CD14-positive monocyte (primary cell): ENCODE results near the gene PSORS1C1. TPM values are rescaled to one million over a fixed set of nuclear protein-coding genes. Genes with fewer than 3 reads are reported as not detected.
A peak's percentile ranks its signal among the peaks of the same experiment; 100 is the strongest.

Experiments used
- DNase-seq, 3 donors: peaks; one replicate each; pipeline ENCODE4 v3.0.0-alpha.2; 2011 to 2022
- H2AFZ ChIP-seq: 2 replicates; pipeline ENCODE4 v1.6.0; 2012; ENCODE audit warnings: mild to moderate bottlenecking, low read depth, low read length, inconsistent platforms; ENCODE audit not compliant: insufficient read depth, poor library complexity, severe bottlenecking
- H3K27ac ChIP-seq, 2 donors: 1 replicate in 1 of 2; 2 replicates in 1 of 2; pipeline ENCODE4 v1.5.1; 2012 to 2013; ENCODE audit warnings: low read length in 2 of 2, control low read depth in 1 of 2, inconsistent platforms in 1 of 2, low read depth in 1 of 2, mild to moderate bottlenecking in 1 of 2
- H3K27me3 ChIP-seq, 2 donors: one replicate each; pipeline versions ENCODE4 v1.6.0 to v1.6.1; 2011 to 2013; ENCODE audit warnings: low read length in 2 of 2; ENCODE audit not compliant: control insufficient read depth in 2 of 2, insufficient read depth in 2 of 2
- H3K36me3 ChIP-seq, 2 donors: replicated peaks in 1 of 2; 1 replicate in 1 of 2; 2 replicates in 1 of 2; pipeline versions ENCODE4 v1.5.1 to v1.6.1; 2012 to 2013; ENCODE audit warnings: low read length in 2 of 2, control low read depth in 1 of 2, inconsistent platforms in 1 of 2, mild to moderate bottlenecking in 1 of 2; ENCODE audit not compliant: insufficient read depth in 2 of 2, control insufficient read depth in 1 of 2
- H3K4me1 ChIP-seq, 2 donors: 1 replicate in 1 of 2; 2 replicates in 1 of 2; pipeline versions ENCODE4 v1.5.1 to v1.6.1; 2012 to 2013; ENCODE audit warnings: low read length in 2 of 2, control low read depth in 1 of 2, inconsistent platforms in 1 of 2, mild to moderate bottlenecking in 1 of 2, moderate library complexity in 1 of 2; ENCODE audit not compliant: insufficient read depth in 2 of 2, control insufficient read depth in 1 of 2
- H3K4me2 ChIP-seq: replicated peaks from 2 replicates; pipeline ENCODE3; 2012; ENCODE audit warnings: low read length, moderate library complexity, mild to moderate bottlenecking; ENCODE audit not compliant: poor library complexity, severe bottlenecking; ENCODE audit errors: extremely low read depth
- H3K4me3 ChIP-seq, 3 experiments: fragments of 200-600 bp in 1 of 3; sonication (generic) in 1 of 3; replicated peaks in 1 of 3; 1 replicate in 2 of 3; 2 replicates in 1 of 3; pipeline ENCODE4 v1.5.1; 2011 to 2013; ENCODE audit warnings: low read length in 3 of 3, mild to moderate bottlenecking in 3 of 3, control low read depth in 2 of 3, low read depth in 2 of 3, inconsistent platforms in 1 of 3, moderate library complexity in 1 of 3
- H3K79me2 ChIP-seq: 2 replicates; pipeline ENCODE4 v1.6.0; 2012; ENCODE audit warnings: mild to moderate bottlenecking, control low read depth, inconsistent platforms, low read length, moderate library complexity; ENCODE audit not compliant: insufficient read depth
- H3K9ac ChIP-seq: 2 replicates; pipeline ENCODE4 v1.6.0; 2017; ENCODE audit warnings: low read length, mild to moderate bottlenecking; ENCODE audit not compliant: insufficient read depth, poor library complexity, severe bottlenecking
- H3K9me3 ChIP-seq, 2 donors: replicated peaks in 1 of 2; 1 replicate in 1 of 2; 2 replicates in 1 of 2; pipeline versions ENCODE4 v1.5.1 to v1.6.1; 2012 to 2013; ENCODE audit warnings: low read length in 2 of 2, control low read depth in 1 of 2; ENCODE audit not compliant: control insufficient read depth in 1 of 2, insufficient read depth in 1 of 2
- H4K20me1 ChIP-seq: 2 replicates; pipeline ENCODE4 v1.6.0; 2012; ENCODE audit warnings: mild to moderate bottlenecking, low read length, control low read depth, moderate library complexity; ENCODE audit not compliant: insufficient read depth
- H3K27ac Mint-ChIP-seq, 7 donors: one replicate each; pipeline ENCODE4 v1.8.0; 2020; ENCODE audit warnings: mild to moderate bottlenecking in 7 of 7, mixed read lengths in 7 of 7, moderate library complexity in 6 of 7, inconsistent platforms in 2 of 7
- H3K27me3 Mint-ChIP-seq, 3 donors: one replicate each; pipeline ENCODE4 v1.8.0; 2021 to 2022; ENCODE audit warnings: low read depth in 3 of 3, mild to moderate bottlenecking in 3 of 3, mixed read lengths in 3 of 3, moderate library complexity in 3 of 3, inconsistent platforms in 1 of 3
- H3K36me3 Mint-ChIP-seq, 2 donors: one replicate each; pipeline ENCODE4 v1.8.0; 2020; ENCODE audit warnings: mixed read lengths in 2 of 2, inconsistent platforms in 1 of 2, mild to moderate bottlenecking in 1 of 2
- H3K4me1 Mint-ChIP-seq: one replicate; pipeline ENCODE4 v1.8.0; 2020; ENCODE audit warnings: mild to moderate bottlenecking, mixed read lengths
- H3K4me3 Mint-ChIP-seq, 2 donors: one replicate each; pipeline ENCODE4 v1.8.0; 2020; ENCODE audit warnings: mild to moderate bottlenecking in 2 of 2, mixed read lengths in 2 of 2, moderate library complexity in 1 of 2
- H3K9me3 Mint-ChIP-seq, 7 donors: one replicate each; pipeline ENCODE4 v1.8.0; 2020 to 2022; ENCODE audit warnings: mixed read lengths in 7 of 7, mild to moderate bottlenecking in 6 of 7, moderate library complexity in 6 of 7, inconsistent platforms in 2 of 7
- CTCF ChIP-seq: fragments of 200-600 bp; IDR thresholded peaks from one replicate; pipeline ENCODE4 v1.8.0; 2022; ENCODE audit warnings: antibody characterized with exemption, mild to moderate bottlenecking
- WGBS: methylation state at CpG from one replicate; pipeline ENCODE4 v1.1.5; 2013; ENCODE audit warnings: missing lambda C conversion rate; ENCODE audit not compliant: insufficient coverage; 5-methylcytosine and 5-hydroxymethylcytosine counted together
- intact Hi-C, 2 donors: fragments of 100-400 bp; cut with micrococcal nuclease; formaldehyde crosslinking; loops; one replicate each; pipeline versions ENCODE4 v1.15.0 to v1.15.1; 2023
- polyA plus RNA-seq, 3 donors: library from polyadenylated mRNA; depleted of rRNA in 1 of 3; unstranded in 2 of 3; stranded (reverse) in 1 of 3; fragments of 300-500 nt in 2 of 3; fragments of >200 nt in 1 of 3; fragmentation: Illumina TruSeq in 2 of 3; gene quantifications; 1 replicate in 2 of 3; 2 replicates in 1 of 3; pipeline ENCODE4 v1.2.3, GENCODE V29; 2012 to 2021

Gene PSORS1C1
- polyA plus RNA-seq, 3 donors, result not detected

- DNase-seq, result no peak
- TF ChIP-seq CTCF, result no peak
- H3K9me3 ChIP-seq, result no peaks in the 10 kb centered on the region
- peaks cover 4 to 32% of the 10 kb centered on the region in 2 donors for H3K36me3 ChIP-seq
- peaks cover 11% of the 10 kb centered on the region for H3K79me2 ChIP-seq
- peaks cover 0 to 2% (median 0%) of the 10 kb centered on the region in 3 donors for H3K27me3 Mint-ChIP-seq
- no peak overlapping the region for H3K4me3 ChIP-seq
- H3K36me3 Mint-ChIP-seq, result peaks cover 21 to 31% of the 10 kb centered on the region in 2 donors
- H3K4me2 ChIP-seq, result no peak overlapping the region
- peaks cover 20% of the 10 kb centered on the region for H3K4me1 Mint-ChIP-seq
- no peak overlapping the region for H3K27ac Mint-ChIP-seq
- no peaks in the 10 kb centered on the region for H4K20me1 ChIP-seq
- H3K27me3 ChIP-seq, result no peaks in the 10 kb centered on the region
- no peak overlapping the region for H3K4me3 Mint-ChIP-seq
- H3K4me1 ChIP-seq, result peaks cover 13 to 17% of the 10 kb centered on the region in 2 donors
- H3K27ac ChIP-seq, result no peak overlapping the region
- WGBS, result 97% methylated on average over 11 of the region's 15 CpGs
- no peak overlapping the region for H2AFZ ChIP-seq
- no peaks in the 10 kb centered on the region for H3K9me3 Mint-ChIP-seq
- intact Hi-C loops, result no loop called here
- H3K9ac ChIP-seq, result no peak overlapping the region
These were observed 39.8 kb downstream of the PSORS1C1 start for GRCh38 chr6:31154436-31154835.

DNA sequence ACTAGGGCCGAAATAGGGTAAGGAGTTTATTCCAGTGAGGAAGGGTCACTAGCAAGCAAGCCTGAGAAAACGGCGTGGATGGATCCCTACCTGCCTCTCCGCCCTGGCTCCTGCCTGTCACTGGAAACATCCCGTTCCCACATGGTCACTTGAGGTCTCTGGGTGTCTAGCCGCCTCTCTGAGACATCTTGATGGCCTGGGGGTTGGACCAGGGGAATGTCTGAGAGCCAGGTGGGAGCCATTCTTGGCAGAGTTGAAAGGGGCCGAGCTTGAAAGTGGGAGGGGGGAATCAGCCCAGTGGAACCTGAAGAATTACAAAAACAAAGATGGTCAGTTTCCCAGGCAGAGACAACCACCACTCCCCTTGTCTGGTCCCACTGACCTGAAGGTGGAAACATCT, 42.0 kb downstream of the PSORS1C1 start:
- no peak overlapping the region for H3K4me2 ChIP-seq
- H3K27me3 Mint-ChIP-seq, result peaks cover 0 to 2% (median 0%) of the 10 kb centered on the region in 3 donors
- 100% methylated on average over 5 of the region's 7 CpGs for WGBS

More for the DNA sequence above, 42.0 kb downstream of the PSORS1C1 start:
- H3K27ac Mint-ChIP-seq, result peak overlapping the region in 1 of 7 donors; percentile 80
- no peak overlapping the region for H3K9ac ChIP-seq
- H3K36me3 Mint-ChIP-seq, result peaks cover 15 to 29% of the 10 kb centered on the region in 2 donors
- H3K4me1 ChIP-seq, result peaks cover 17 to 24% of the 10 kb centered on the region in 2 donors
- H3K4me1 Mint-ChIP-seq, result peaks cover 29% of the 10 kb centered on the region
- intact Hi-C loops, result no loop called here
- no peak for DNase-seq
- peaks cover 0 to 15% of the 10 kb centered on the region in 2 donors for H3K36me3 ChIP-seq
- no peak overlapping the region for H3K27ac ChIP-seq
- H3K4me3 Mint-ChIP-seq, result no peak overlapping the region
- no peak overlapping the region for H2AFZ ChIP-seq
- no peak overlapping the region for H3K4me3 ChIP-seq
- peaks cover 21% of the 10 kb centered on the region for H3K79me2 ChIP-seq
- H4K20me1 ChIP-seq, result no peaks in the 10 kb centered on the region
- no peaks in the 10 kb centered on the region for H3K9me3 ChIP-seq
- no peak for TF ChIP-seq CTCF
- H3K9me3 Mint-ChIP-seq, result no peaks in the 10 kb centered on the region
- no peaks in the 10 kb centered on the region for H3K27me3 ChIP-seq
